Omental fat pad (tissue), 4 donors: Measurements from ENCODE around the gene CMPK1. TPM values are rescaled to one million over a fixed set of nuclear protein-coding genes. Genes with fewer than 3 reads are reported as not detected.
"Not testable (repeated sequence)": the region's sequence is repeated elsewhere in the genome, so short reads cannot be mapped to it uniquely, and the experiment has no call there.

Experiments
- ATAC-seq: fragments of 150-250 bp; one replicate; pipeline ENCODE4 v1.9.1; 2016; ENCODE audit warnings: mild to moderate bottlenecking, moderate library complexity; ENCODE audit not compliant: low FRiP score
- DNase-seq: peaks from one replicate; pipeline ENCODE4 v3.0.0-alpha.2; 2019; ENCODE audit warnings: low spot score
- total RNA-seq, 4 donors: library from RNA; depleted of rRNA; stranded (reverse); fragments of >200 nt; gene quantifications; one replicate each; pipeline ENCODE4 v1.1.0, GENCODE V29; 2016
- TF ChIP-seq, protein P1 (sequence below), 3 donors: fragments of 450-650 bp; IDR thresholded peaks; one replicate each; pipeline ENCODE4 v1.5.1; 2016 to 2017; ENCODE audit warnings: antibody characterized with exemption in 3 of 3, mild to moderate bottlenecking in 3 of 3, moderate library complexity in 2 of 3

The CMPK1 gene
- total RNA-seq: 100 to 1,000 TPM in 3 of 4 donors, 10 to 100 TPM in 1; 96.9 to 120 (median 112) TPM

DNA sequence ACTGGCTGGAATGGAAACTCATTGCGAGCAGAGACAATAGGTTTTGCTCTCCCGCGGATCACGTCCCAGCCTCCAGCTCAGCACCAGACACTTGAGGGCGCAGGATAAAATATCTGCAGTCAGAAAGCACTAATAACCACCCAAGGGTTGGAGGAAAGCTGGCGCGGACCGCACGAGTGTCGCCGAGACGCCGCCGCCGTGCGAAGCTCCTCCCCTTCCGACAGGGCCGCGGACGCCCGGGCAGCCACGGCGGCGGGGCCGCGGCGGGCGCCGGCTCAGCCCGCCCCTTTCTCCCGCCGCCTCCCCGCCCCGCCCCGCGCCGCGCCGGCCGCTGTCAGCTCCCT, at the start of gene CMPK1:
Gene CMPK1 (plus strand): TSS at position 213 of the 344 bp plus-strand sequence. CDS start 156 bp downstream, outside the sequence.
- ATAC-seq (peak; percentile 83), DNase-seq (peak; percentile 40)
- TF ChIP-seq, protein P1, sequence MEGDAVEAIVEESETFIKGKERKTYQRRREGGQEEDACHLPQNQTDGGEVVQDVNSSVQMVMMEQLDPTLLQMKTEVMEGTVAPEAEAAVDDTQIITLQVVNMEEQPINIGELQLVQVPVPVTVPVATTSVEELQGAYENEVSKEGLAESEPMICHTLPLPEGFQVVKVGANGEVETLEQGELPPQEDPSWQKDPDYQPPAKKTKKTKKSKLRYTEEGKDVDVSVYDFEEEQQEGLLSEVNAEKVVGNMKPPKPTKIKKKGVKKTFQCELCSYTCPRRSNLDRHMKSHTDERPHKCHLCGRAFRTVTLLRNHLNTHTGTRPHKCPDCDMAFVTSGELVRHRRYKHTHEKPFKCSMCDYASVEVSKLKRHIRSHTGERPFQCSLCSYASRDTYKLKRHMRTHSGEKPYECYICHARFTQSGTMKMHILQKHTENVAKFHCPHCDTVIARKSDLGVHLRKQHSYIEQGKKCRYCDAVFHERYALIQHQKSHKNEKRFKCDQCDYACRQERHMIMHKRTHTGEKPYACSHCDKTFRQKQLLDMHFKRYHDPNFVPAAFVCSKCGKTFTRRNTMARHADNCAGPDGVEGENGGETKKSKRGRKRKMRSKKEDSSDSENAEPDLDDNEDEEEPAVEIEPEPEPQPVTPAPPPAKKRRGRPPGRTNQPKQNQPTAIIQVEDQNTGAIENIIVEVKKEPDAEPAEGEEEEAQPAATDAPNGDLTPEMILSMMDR (IDR thresholded peaks at IDR 0.05): no peak

GRCh38 chr1:47288116-47288515, 45.5 kb upstream of the CMPK1 start:
- DNase-seq, ATAC-seq: not testable (repeated sequence)

DNA sequence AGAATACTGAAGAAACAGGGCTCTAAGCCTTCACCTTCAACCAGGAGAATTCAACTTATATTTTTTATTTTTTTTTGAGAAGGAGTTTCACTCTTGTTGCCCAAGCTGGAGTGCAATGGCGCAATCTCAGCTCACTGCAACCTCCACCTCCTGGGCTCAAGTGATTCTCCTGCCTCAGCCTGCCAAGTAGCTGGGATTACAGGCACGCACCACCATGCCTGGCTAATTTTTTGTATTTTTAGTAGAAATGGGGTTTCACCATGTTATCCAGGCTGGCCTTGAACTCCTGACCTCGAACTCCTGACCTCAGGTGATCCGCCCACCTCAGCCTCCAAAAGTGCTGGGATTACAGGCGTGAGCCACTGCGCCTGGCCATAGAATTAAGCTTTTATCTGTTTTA, 38.7 kb upstream of the CMPK1 start:
- not testable (repeated sequence) for ATAC-seq, DNase-seq

DNA sequence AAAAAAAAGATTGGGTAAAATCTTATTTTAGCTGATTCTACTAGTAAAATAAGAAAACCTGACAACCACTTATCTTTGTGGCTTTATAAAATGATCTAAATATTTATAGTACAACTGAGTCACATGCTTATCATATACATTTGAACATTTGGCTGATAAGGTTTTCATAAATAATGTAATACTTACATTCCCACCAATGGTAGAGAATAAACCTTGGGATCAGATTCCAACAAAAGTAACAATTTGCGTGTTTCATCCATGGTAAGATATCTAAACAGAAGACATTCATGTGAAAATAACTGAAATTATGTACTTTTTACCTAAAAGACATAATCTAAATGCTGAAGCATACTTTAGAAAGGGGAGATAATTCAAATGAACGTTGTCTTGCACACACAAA, 38.0 kb upstream of the CMPK1 start:
- TF ChIP-seq, protein P1 (IDR thresholded peaks at IDR 0.05): no peak

GRCh38 chr1:47298025-47298699, 35.4 kb upstream of the CMPK1 start:
- TF ChIP-seq, protein P1 (IDR thresholded peaks at IDR 0.05): no peak
- DNase-seq: no peak
- no peak for ATAC-seq

More for the DNA sequence above, 38.0 kb upstream of the CMPK1 start:
- DNase-seq (no peak), ATAC-seq (no peak)

GRCh38 chr1:47302472-47302871, 31.1 kb upstream of the CMPK1 start:
- DNase-seq (no peak), ATAC-seq (no peak)
- TF ChIP-seq, protein P1 (IDR thresholded peaks at IDR 0.05): no peak

DNA sequence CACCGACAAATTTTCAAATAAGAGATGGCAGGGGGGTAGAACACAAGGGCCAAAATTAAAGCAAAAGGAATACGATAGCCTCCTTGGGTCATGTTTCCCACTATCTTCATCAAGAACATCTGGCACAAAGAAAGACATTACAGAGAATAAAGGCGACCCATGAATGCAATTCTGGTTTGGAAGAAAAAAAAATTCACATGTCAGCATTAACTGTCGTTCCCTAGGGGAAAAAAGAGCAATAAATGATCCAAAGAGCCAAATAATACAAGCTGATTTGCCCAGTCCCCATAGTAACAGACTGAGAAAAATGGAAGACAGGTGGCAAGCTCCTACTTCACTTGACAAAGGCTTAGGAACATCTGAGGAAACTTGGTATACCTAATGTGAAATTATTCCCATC, 24.2 kb upstream of the CMPK1 start:
- no peak for DNase-seq
- no peak for ATAC-seq

More for the DNA sequence above, 24.2 kb upstream of the CMPK1 start:
- TF ChIP-seq, protein P1 (IDR thresholded peaks at IDR 0.05): no peak
